Erythroblast (primary cell): ENCODE data around the gene ICAM5.

Source experiments
- GATA1 ChIP-seq: IDR thresholded peaks from 2 replicates; pipeline ENCODE4 v1.6.1; 2011; ENCODE audit warnings: low read depth, mild to moderate bottlenecking, control low read depth, low read length, moderate library complexity
- POLR2A ChIP-seq: IDR thresholded peaks from 2 replicates; pipeline ENCODE4 v1.6.1; 2011; ENCODE audit warnings: mild to moderate bottlenecking, low read length

- TF ChIP-seq POLR2A = no peak
- TF ChIP-seq GATA1 = no peak
These were observed 33.2 kb upstream of the ICAM5 start for GRCh38 chr19:10256551-10256950.
